Naive B cell (primary cell): ENCODE measurements around the gene EDN3. TPM values are rescaled to one million over a fixed set of nuclear protein-coding genes. Genes with fewer than 3 reads are reported as not detected.
"Not testable (repeated sequence)": the region's sequence is repeated elsewhere in the genome, so short reads cannot be mapped to it uniquely, and the experiment has no call there.

ENCODE experiments used
- ATAC-seq, 2 donors: fragments of 150-1000 bp; cut with Tn5 transposase; 2 replicates each; pipeline ENCODE4 v1.10.0; 2021; ENCODE audit warnings: low read depth in 2 of 2, mild to moderate bottlenecking in 2 of 2, moderate library complexity in 2 of 2
- DNase-seq: peaks from one replicate; pipeline ENCODE4 v3.0.0; 2022
- H3K27ac Mint-ChIP-seq, 6 donors: one replicate each; pipeline ENCODE4 v1.8.0; 2020 to 2022; ENCODE audit warnings: mild to moderate bottlenecking in 6 of 6, mixed read lengths in 6 of 6, moderate library complexity in 5 of 6, inconsistent platforms in 2 of 6
- H3K27me3 Mint-ChIP-seq, 3 donors: one replicate each; pipeline ENCODE4 v1.8.0; 2021 to 2022; ENCODE audit warnings: mixed read lengths in 3 of 3, mild to moderate bottlenecking in 1 of 3
- H3K36me3 Mint-ChIP-seq, 2 donors: one replicate each; pipeline ENCODE4 v1.8.0; 2020 to 2022; ENCODE audit warnings: mixed read lengths in 2 of 2, inconsistent platforms in 1 of 2, mild to moderate bottlenecking in 1 of 2
- H3K4me1 Mint-ChIP-seq, 3 donors: one replicate each; pipeline ENCODE4 v1.8.0; 2020 to 2022; ENCODE audit warnings: mixed read lengths in 3 of 3, inconsistent platforms in 1 of 3, mild to moderate bottlenecking in 1 of 3, moderate library complexity in 1 of 3
- H3K4me3 Mint-ChIP-seq, 8 donors: one replicate each; pipeline ENCODE4 v1.8.0; 2020 to 2022; ENCODE audit warnings: mild to moderate bottlenecking in 8 of 8, mixed read lengths in 8 of 8, moderate library complexity in 8 of 8, inconsistent platforms in 2 of 8
- H3K9me3 Mint-ChIP-seq, 7 donors: one replicate each; pipeline ENCODE4 v1.8.0; 2020 to 2022; ENCODE audit warnings: mixed read lengths in 7 of 7, mild to moderate bottlenecking in 5 of 7, inconsistent platforms in 2 of 7, moderate library complexity in 1 of 7
- polyA plus RNA-seq, 6 donors: library from polyadenylated mRNA; unstranded; fragments of 300-500 nt; fragmentation: Illumina TruSeq; gene quantifications; one replicate each; pipeline ENCODE4 v1.2.3, GENCODE V29; 2021; ENCODE audit warnings: low read depth in 6 of 6

EDN3 gene
- polyA plus RNA-seq, 6 donors from 2014 or later: not detected

DNA sequence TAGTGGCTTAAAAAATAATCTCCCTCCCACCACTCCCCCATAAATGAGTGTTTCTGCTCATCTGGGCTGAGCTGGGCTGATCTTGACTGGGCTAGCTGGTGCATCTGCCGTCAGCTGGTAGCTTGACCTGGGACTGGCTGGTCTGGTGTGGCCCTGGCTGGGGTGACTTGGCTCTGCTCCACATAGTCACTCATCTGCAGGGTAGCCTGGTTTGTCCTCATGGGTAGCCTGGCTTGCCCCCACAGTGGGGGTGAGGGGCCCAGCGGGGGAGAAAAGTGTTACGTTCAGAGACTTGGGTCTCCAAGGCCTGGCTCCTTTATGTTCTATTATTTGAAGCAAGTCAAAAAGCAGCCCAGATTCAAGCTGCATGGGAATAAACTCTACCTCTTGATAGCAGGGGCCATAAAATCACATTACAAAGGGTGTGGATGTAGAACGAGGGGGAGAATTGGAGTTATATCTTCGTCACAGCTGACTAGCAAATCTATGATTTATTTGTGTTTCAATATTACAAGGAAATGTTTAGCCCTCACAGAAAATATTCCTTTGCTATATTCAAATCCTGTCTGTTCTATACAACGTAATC, 32.9 kb downstream of the EDN3 start:
- Mint-ChIP-seq H3K36me3 (no peaks in the 10 kb centered on the region), H3K4me3 (no peak overlapping the region), H3K27ac (no peak overlapping the region), H3K4me1 (peaks cover 3 to 4% (median 3%) of the 10 kb centered on the region in 3 donors), H3K27me3 (peaks cover 19 to 31% (median 30%) of the 10 kb centered on the region in 3 donors), H3K9me3 (no peaks in the 10 kb centered on the region)
- ATAC-seq (no peak), DNase-seq (no peak)

DNA sequence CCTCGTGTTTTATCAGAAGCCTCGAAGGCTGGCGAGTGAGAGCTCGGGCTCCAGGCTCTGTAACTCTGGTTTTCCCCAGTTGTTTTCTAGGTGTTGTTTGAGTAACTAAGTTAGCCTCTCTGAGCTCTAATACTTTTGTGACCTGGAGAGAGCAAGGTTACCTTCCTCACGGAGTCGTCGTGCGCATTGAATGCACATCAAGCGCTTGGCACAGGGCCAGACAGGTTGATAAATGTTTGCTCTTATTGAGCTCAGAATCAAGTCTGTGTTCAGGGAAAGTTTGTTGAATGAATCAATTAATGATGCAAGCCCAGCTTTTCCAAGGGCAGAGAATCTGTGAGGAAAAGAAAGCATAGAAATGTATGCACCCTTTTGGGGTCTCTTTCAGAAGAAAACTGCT, 33.5 kb downstream of the EDN3 start:
- Mint-ChIP-seq H3K9me3 (no peaks in the 10 kb centered on the region), H3K27ac (no peak overlapping the region), H3K27me3 (peaks cover 17 to 28% (median 25%) of the 10 kb centered on the region in 3 donors), H3K36me3 (no peaks in the 10 kb centered on the region), H3K4me1 (peaks cover 3 to 5% (median 5%) of the 10 kb centered on the region in 3 donors), H3K4me3 (no peak overlapping the region)
- DNase-seq: no peak
- no peak for ATAC-seq

DNA sequence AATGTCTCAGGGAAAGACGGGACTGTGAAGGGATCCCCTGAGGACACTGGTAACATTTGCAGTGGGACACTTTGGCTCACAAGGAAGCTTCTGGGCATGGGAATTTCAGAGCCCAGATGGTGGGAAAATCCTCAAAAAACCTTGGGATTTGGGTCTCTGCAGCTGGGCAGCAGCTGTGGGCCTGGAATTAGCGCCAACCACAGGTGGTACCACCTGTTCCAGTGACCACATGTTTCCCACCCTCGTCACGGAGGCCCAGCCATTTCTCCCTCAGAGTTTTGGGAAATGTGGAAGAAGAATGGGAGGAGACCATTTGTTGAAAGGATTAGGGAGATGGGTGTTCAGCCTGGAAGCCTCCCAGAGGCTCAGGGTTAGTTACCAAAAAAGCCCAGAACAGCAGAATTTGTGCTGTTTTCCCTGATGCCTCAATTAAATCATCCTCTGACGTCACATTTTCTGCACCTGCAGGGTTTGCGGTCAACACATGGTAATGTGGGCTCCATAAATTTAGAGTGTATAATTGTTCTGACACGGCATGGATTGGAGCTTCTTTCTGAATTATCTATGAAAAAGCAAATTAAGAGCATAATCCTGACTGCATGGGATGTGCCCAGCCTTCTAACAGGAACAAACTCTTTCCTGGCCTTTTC, 34.4 kb downstream of the EDN3 start:
- H3K27me3 Mint-ChIP-seq: peaks cover 15 to 28% (median 21%) of the 10 kb centered on the region in 3 donors

DNA sequence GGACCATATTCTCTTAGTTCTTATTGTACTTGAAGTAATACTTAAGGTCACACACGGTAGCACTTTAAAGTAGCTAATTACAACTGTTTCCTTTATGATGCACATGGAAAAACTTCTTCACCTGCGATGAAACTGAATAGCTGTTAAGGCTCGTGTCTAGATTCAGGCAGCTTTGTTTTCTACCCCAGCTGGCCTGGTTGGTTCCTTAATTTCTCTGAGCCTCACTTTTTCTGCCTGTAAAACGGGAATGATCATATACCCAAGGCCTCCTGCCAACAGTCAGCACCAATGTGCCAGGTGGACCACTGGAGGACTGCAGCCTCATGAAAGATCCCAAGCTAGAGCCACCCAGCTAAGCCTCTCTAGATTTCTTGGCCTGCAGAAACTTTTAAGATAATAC, 35.0 kb downstream of the EDN3 start:
- H3K4me1 Mint-ChIP-seq: peaks cover 3 to 5% (median 5%) of the 10 kb centered on the region in 3 donors
- H3K27ac Mint-ChIP-seq: no peak overlapping the region
- peaks cover 15 to 28% (median 21%) of the 10 kb centered on the region in 3 donors for H3K27me3 Mint-ChIP-seq
- H3K4me3 Mint-ChIP-seq: no peak overlapping the region
- H3K36me3 Mint-ChIP-seq: no peaks in the 10 kb centered on the region
- H3K9me3 Mint-ChIP-seq: no peaks in the 10 kb centered on the region
- DNase-seq (no peak), ATAC-seq (no peak)

More for the DNA sequence above, 34.4 kb downstream of the EDN3 start:
- ATAC-seq (no peak), DNase-seq (no peak)
- Mint-ChIP-seq H3K27ac (no peak overlapping the region), H3K36me3 (no peaks in the 10 kb centered on the region), H3K4me1 (peaks cover 3 to 5% (median 5%) of the 10 kb centered on the region in 3 donors), H3K4me3 (no peak overlapping the region), H3K9me3 (no peaks in the 10 kb centered on the region)

DNA sequence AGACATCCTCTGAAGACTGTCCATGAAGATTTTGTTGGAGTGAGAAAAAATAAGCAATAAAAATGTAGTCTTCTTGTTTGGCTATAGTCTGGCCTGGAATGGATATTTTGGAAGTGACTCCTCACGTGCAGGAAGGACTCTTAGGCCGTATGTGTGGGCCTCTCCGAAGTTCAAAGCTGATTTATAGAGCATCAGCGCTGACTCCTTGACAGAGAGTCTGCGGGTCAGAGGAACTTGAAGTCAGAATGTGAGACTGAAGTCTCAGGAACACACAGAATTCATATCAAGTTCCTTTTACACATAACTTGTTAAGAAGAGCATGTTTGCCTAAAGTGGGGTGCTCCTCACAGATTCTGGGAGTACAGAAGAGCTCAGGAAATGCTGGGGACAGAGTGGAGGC, 36.1 kb downstream of the EDN3 start:
- no peaks in the 10 kb centered on the region for H3K9me3 Mint-ChIP-seq

DNA sequence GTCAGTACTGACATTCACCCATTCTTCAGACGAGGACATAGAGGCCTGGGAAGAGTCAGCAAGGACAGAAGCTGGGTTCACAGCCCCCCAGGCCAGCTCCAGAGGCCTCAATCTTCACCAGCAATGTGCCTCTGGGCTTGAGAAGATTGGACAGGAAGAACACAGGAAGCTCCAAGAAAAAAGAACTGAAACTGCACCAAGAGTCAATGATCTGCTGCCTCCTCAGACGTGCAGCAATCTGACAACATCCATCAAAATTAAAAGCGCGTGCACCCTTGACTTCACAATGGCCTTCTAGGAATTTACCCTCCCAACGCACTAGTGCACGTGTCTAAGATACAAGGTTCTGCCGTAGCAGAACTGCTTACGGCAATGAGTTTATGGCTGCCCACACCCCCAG, 38.0 kb downstream of the EDN3 start:
- H3K4me3 Mint-ChIP-seq, H3K4me1 Mint-ChIP-seq: not testable (repeated sequence)
- ATAC-seq: peak; percentile 20 to 34

More for the DNA sequence above, 36.1 kb downstream of the EDN3 start:
- peak overlapping the region in 1 of 6 donors; percentile 34 for H3K27ac Mint-ChIP-seq
- H3K27me3 Mint-ChIP-seq: peaks cover 10 to 21% (median 13%) of the 10 kb centered on the region in 3 donors
- DNase-seq (no peak), ATAC-seq (no peak)
- H3K36me3 Mint-ChIP-seq: no peaks in the 10 kb centered on the region
- H3K4me3 Mint-ChIP-seq: no peak overlapping the region
- peaks cover 3 to 5% (median 5%) of the 10 kb centered on the region in 3 donors for H3K4me1 Mint-ChIP-seq

DNA sequence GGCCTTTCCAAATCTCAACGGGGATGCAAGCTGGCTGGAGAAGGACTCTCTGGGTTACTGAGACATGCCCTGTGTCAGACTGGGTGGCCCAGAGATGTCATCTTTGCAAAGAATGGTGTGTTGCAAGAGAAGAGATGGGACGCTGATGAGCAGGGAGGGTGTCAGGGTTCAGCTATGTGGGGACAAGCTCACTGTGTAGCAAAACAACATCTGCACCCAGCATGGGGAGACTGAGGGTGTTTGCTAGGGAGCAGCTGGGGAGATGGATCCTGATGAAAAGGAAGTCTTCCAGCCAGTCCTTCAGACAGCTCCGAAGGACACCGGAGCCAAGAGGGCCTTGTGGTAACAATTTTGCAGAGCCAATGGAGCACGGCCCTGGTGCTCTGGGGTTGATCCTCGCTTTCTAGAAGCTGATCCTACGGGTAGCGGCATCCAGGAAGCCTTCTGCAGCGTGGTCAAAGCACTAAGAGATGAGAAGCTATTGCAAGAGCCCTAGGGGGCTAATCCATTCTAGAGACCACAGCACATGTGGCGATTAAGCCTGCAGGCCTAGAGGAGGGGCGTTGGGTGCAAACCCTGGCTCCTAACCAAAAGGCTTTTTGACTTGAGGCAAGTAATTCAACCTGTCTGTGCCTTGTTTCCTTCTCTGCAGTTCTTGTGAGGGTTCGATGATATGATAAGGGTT, 39.9 kb downstream of the EDN3 start:
- DNase-seq: no peak
- Mint-ChIP-seq H3K4me1 (peaks cover 3 to 5% (median 5%) of the 10 kb centered on the region in 3 donors), H3K4me3 (peak overlapping the region in 1 of 8 donors; percentile 27), H3K27me3 (no peaks in the 10 kb centered on the region), H3K9me3 (peaks cover 2 to 19% (median 8%) of the 10 kb centered on the region in 7 donors), H3K27ac (no peak overlapping the region), H3K36me3 (peaks cover 0 to 4% of the 10 kb centered on the region in 2 donors)
- no peak for ATAC-seq

More for the DNA sequence above, 38.0 kb downstream of the EDN3 start:
- H3K27me3 Mint-ChIP-seq: peaks cover 4 to 12% (median 7%) of the 10 kb centered on the region in 3 donors
- H3K27ac Mint-ChIP-seq: peak overlapping the region in 2 of 6 donors; percentile 36 to 87
- H3K36me3 Mint-ChIP-seq, H3K9me3 Mint-ChIP-seq, DNase-seq: not testable (repeated sequence)

DNA sequence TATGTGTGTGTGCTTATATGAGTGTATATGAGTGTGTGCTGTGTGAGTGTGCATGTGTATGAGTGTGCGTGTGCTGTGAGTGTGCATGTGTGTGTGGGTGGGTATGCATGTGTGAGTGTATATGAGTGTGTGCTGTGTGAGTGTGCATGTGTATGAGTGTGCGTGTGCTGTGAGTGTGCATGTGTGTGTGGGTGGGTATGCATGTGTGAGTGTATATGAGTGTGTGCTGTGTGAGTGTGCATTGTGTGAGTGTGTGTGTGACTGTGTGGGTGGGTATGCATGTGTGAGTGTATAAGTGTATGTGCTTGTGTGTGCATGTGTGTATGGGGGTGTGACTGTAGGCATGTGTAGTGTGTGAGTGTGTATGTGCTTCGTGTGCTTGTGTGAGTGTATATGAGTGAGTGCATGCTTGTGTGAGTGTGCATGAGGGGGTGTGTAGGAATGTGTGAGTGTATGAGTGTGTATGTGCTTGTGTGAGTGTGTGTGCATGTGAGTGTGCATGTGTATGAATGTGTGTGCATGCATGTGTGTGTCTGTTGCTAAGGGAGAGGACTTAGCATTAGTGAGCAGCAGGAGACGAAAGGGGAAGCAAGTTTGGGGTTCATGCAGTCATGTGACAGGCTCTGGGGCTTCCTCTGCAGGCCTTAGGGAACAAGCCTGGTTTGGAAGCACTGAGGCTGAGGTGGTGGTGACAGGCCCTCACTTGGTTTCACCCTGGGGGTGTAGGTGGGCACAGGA, 41.0 kb downstream of the EDN3 start:
- not testable (repeated sequence) for H3K4me3 Mint-ChIP-seq, H3K27me3 Mint-ChIP-seq, H3K4me1 Mint-ChIP-seq, H3K36me3 Mint-ChIP-seq, H3K27ac Mint-ChIP-seq, DNase-seq
- H3K9me3 Mint-ChIP-seq: peaks cover 2 to 21% (median 14%) of the 10 kb centered on the region in 7 donors
- peak; percentile 63 to 70 for ATAC-seq

DNA sequence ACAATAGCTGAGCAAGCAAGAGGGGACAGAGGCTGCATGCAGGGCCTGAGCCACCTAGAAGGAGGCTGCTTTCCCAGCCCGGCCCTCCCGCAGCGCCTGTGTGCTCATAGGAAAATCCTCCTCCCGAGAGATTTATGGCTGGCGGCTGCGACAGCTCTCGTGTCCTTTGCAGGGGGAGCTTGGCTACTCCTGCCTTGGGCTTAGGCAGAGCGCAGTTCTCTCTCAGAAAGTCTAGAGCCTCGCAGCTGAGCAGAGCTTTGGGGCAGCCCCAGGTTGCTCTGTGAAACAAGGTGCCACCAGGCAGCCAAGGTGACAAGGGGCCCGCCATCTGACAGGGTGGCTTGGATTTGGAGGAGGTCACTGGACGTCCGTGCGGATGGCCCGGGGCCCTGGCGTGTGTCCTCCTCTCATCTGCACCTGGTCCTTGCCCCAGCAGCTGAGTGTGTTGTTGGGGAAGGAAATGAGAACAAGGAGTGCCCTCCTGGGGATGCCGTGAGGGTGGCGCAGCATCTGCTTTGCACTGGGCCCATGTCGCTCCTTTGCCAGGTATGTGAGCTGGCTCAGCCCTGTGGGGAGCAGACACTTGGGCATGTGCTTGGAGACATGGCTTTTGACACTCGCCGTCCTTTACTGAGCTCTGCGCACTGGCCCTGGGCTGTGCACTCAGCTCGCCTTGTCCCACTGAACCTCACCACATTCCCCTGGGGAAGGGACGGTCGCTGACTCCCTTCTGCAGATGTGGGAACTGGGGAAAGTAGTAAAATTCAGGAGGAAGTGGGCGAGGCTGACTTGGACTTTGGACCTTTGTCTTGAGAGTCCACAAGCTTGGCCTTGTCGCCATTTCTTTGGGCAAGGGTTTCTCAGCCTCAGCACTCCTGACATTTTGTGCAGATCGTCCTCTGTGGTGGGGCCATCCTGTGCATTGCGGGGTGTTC, 41.9 kb downstream of the EDN3 start:
- H3K27me3 Mint-ChIP-seq: peaks cover 0 to 5% (median 0%) of the 10 kb centered on the region in 3 donors
- DNase-seq: no peak
- H3K36me3 Mint-ChIP-seq: peaks cover 4 to 5% of the 10 kb centered on the region in 2 donors
- no peak for ATAC-seq
- H3K4me3 Mint-ChIP-seq: no peak overlapping the region
- H3K4me1 Mint-ChIP-seq: peaks cover 3 to 5% (median 5%) of the 10 kb centered on the region in 3 donors
- peaks cover 2 to 21% (median 17%) of the 10 kb centered on the region in 7 donors for H3K9me3 Mint-ChIP-seq
- no peak overlapping the region for H3K27ac Mint-ChIP-seq

DNA sequence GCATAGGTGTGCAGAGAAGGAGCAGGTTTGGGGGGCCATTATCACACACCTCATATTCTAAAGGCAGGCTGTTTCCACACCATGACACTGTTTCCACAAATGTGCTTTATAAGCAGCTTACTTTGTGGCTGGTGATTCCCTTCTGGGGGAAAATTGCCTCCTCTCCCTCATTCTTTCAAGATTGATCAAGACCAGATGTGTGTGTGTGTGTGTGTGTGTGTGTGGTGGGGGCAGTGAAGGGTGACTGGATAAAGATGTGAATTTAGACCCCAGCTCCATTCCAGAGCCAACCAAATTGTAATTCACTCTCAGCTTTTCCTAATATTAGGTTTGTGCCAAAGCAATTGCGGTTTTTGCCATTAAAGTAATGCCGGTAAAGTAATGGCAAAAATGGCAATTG, 45.6 kb downstream of the EDN3 start:
- H3K4me1 Mint-ChIP-seq: no peaks in the 10 kb centered on the region
- peaks cover 4 to 7% of the 10 kb centered on the region in 2 donors for H3K36me3 Mint-ChIP-seq
- H3K27me3 Mint-ChIP-seq: peaks cover 0 to 7% (median 0%) of the 10 kb centered on the region in 3 donors
- peaks cover 2 to 21% (median 17%) of the 10 kb centered on the region in 7 donors for H3K9me3 Mint-ChIP-seq
- no peak overlapping the region for H3K4me3 Mint-ChIP-seq
- ATAC-seq (no peak), DNase-seq (no peak)
- no peak overlapping the region for H3K27ac Mint-ChIP-seq

DNA sequence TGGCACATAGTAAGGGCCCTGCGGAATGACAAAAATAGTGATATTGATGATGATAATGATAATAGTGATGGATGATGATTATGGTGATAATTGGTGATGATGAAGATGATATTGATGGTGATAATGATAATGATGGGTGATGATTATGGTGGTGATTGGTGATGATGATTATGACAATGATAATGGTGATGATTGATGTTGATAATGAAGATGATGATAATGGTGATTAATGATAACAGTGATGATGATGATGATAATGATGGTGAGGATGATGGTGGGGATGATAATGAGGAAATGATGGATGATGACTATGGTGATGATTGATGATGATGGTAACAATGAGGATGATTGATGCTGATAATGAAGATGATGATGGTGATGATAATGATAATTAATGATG, 48.9 kb downstream of the EDN3 start:
- peaks cover 0 to 7% (median under 1%) of the 10 kb centered on the region in 3 donors for H3K27me3 Mint-ChIP-seq
- peaks cover 0 to 17% (median 13%) of the 10 kb centered on the region in 7 donors for H3K9me3 Mint-ChIP-seq
- no peak overlapping the region for H3K4me3 Mint-ChIP-seq
- H3K27ac Mint-ChIP-seq: no peak overlapping the region
- H3K4me1 Mint-ChIP-seq: no peaks in the 10 kb centered on the region
- DNase-seq (no peak), ATAC-seq (no peak)
- H3K36me3 Mint-ChIP-seq: peaks cover 0 to 7% of the 10 kb centered on the region in 2 donors

DNA sequence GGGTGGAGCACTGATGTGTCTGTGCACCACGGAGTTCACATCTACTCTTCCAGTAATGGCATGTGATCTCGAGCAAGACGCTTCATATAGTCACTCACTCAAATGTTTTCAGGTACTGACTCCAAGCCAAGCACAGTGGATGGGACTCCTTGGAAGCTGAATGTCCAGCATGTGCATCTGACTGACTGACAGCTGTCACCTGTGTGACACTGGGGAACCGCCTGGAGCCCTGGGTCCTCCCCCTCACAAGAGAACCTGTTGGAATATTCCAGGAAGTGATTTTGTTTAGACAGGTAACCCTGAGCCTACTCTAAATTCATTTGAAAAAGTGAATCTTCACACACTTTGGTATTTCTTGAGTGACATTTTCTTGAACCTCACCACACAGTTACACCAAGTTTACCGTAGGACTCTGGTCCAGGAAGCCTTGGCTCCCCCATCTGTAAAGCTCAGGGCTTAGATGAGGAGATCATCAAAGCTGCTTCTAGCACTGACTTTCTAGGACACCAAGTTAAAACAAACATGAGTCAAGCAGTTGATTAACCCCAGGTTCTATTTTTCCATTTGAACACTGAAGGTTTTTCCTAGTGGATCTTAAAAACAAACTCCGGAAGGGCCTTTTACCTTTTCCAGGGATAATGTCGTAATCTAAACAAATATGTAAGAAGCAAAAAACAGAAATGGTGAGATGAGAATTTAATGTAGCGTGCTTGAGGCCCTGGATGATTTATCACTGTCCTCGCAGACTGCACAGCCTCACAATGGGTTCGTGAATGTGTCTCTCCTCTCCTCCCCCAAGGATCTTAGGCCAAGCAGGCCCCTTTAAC, 50.1 kb downstream of the EDN3 start:
- H3K4me3 Mint-ChIP-seq: no peak overlapping the region
- no peaks in the 10 kb centered on the region for H3K4me1 Mint-ChIP-seq
- peaks cover 0 to 7% (median under 1%) of the 10 kb centered on the region in 7 donors for H3K9me3 Mint-ChIP-seq
- no peak overlapping the region for H3K27ac Mint-ChIP-seq
- H3K27me3 Mint-ChIP-seq: peaks cover 4 to 15% (median 9%) of the 10 kb centered on the region in 3 donors
- ATAC-seq (no peak), DNase-seq (no peak)
- peaks cover 0 to 7% of the 10 kb centered on the region in 2 donors for H3K36me3 Mint-ChIP-seq
